SK-N-SH (cell line): ENCODE results near the gene AIPL1. TPM values are rescaled to one million over a fixed set of nuclear protein-coding genes. Genes with fewer than 3 reads are reported as not detected.

Experiments used
- CTCF ChIA-PET: fragments of 300-600, 350-600 bp; formaldehyde crosslinking; extraction: SDS; loops from one replicate; lab custom pipeline; 2021; lab: Yijun Ruan, JAX
- POLR2A ChIA-PET: fragments of 350-600 bp; sonication (Branson Sonifier 250); formaldehyde crosslinking; extraction: SDS; loops from one replicate; lab custom pipeline; 2020; ENCODE audit warnings: antibody characterized with exemption, inconsistent platforms; lab: Yijun Ruan, JAX
- DNase-seq: peaks from one replicate; pipeline ENCODE4 v3.0.0; 2012
- H2AFZ ChIP-seq: fragments of 200-600 bp; sonication (generic); 2 replicates; pipeline ENCODE4 v1.8.1; 2016; ENCODE audit warnings: antibody characterized with exemption, mild to moderate bottlenecking, low read depth
- H3F3A ChIP-seq: fragments of 200-600 bp; sonication (generic); replicated peaks from 2 replicates; pipeline ENCODE3; 2016; ENCODE audit warnings: antibody characterized with exemption, mild to moderate bottlenecking; ENCODE audit not compliant: insufficient read depth
- H3K27ac ChIP-seq, 2 experiments: fragments of 200-500 bp in 1 of 2; fragments of 200-600 bp in 1 of 2; sonication (Bioruptor generic) in 1 of 2; sonication (generic), shearing (Covaris generic) in 1 of 2; 2 replicates each; pipeline versions ENCODE4 v1.5.1 to v1.6.1; 2014 to 2016; ENCODE audit warnings: low read depth in 2 of 2, inconsistent platforms in 1 of 2, low read length in 1 of 2, mild to moderate bottlenecking in 1 of 2, mixed read lengths in 1 of 2
- H3K27me3 ChIP-seq: fragments of 200-600 bp; sonication (generic), shearing (Covaris generic); 2 replicates; pipeline ENCODE4 v1.6.1; 2016; ENCODE audit warnings: mixed run types; ENCODE audit not compliant: insufficient read depth
- H3K36me3 ChIP-seq, 2 experiments: fragments of 200-500 bp in 1 of 2; fragments of 200-600 bp in 1 of 2; sonication (Bioruptor generic) in 1 of 2; sonication (generic) in 1 of 2; replicated peaks in 1 of 2; 2 replicates each; pipeline versions ENCODE3 to v1.5.1; 2014 to 2016; ENCODE audit warnings: low read length in 1 of 2, mild to moderate bottlenecking in 1 of 2; ENCODE audit not compliant: insufficient read depth in 2 of 2, control insufficient read depth in 1 of 2
- H3K4me1 ChIP-seq, 2 experiments: fragments of 200-500 bp in 1 of 2; fragments of 200-600 bp in 1 of 2; sonication (Bioruptor generic) in 1 of 2; sonication (generic), shearing (Covaris generic) in 1 of 2; 2 replicates each; pipeline versions ENCODE4 v1.5.1 to v1.6.1; 2014 to 2016; ENCODE audit warnings: low read depth in 1 of 2, low read length in 1 of 2, mixed run types in 1 of 2; ENCODE audit not compliant: insufficient read depth in 2 of 2, control insufficient read depth in 1 of 2
- H3K4me2 ChIP-seq: fragments of 200-600 bp; sonication (generic), shearing (Covaris generic); 2 replicates; pipeline ENCODE4 v1.6.1; 2017; ENCODE audit warnings: mixed run types
- H3K4me3 ChIP-seq, 2 experiments: fragments of 200-500 bp in 1 of 2; fragments of 200-600 bp in 1 of 2; sonication (Bioruptor generic) in 1 of 2; sonication (generic), shearing (Covaris generic) in 1 of 2; 2 replicates each; pipeline versions ENCODE4 v1.5.1 to v1.8.1; 2014 to 2016; ENCODE audit warnings: low read depth in 2 of 2, inconsistent platforms in 1 of 2, low read length in 1 of 2, mild to moderate bottlenecking in 1 of 2, mixed read lengths in 1 of 2, moderate library complexity in 1 of 2
- H3K79me2 ChIP-seq: fragments of 200-600 bp; sonication (generic); 2 replicates; pipeline ENCODE4 v1.8.1; 2017; ENCODE audit warnings: mild to moderate bottlenecking; ENCODE audit not compliant: insufficient read depth
- H3K9ac ChIP-seq: fragments of 200-600 bp; sonication (generic); 2 replicates; pipeline ENCODE4 v1.6.1; 2017; ENCODE audit warnings: mixed run types
- H3K9me2 ChIP-seq: fragments of 200-600 bp; sonication (generic); 2 replicates; pipeline ENCODE4 v1.6.1; 2017; ENCODE audit warnings: mixed run types
- H3K9me3 ChIP-seq: fragments of 200-600 bp; sonication (generic); 2 replicates; pipeline ENCODE4 v1.6.1; 2017; ENCODE audit warnings: mixed run types, mild to moderate bottlenecking, moderate library complexity
- H4K20me1 ChIP-seq: fragments of 200-600 bp; sonication (generic); 2 replicates; pipeline ENCODE4 v1.6.1; 2017; ENCODE audit warnings: mild to moderate bottlenecking, mixed run types; ENCODE audit not compliant: insufficient read depth
- EP300 ChIP-seq, 2 experiments: IDR thresholded peaks; 2 replicates each; pipeline versions ENCODE4 v1.4.0 to v1.6.1; 2012; ENCODE audit warnings: borderline replicate concordance in 1 of 2, low read depth in 1 of 2, low read length in 1 of 2
- FOXJ3 ChIP-seq: sonication (generic); formaldehyde crosslinking; IDR thresholded peaks from 2 replicates; pipeline ENCODE4 v1.5.1; 2020; ENCODE audit warnings: mild to moderate bottlenecking, missing genetic modification reagents
- GABPA ChIP-seq: IDR thresholded peaks from 2 replicates; pipeline ENCODE4 v1.4.0; 2012; ENCODE audit warnings: low read depth, mild to moderate bottlenecking
- MEF2A ChIP-seq: IDR thresholded peaks from 2 replicates; pipeline ENCODE4 v1.4.0; 2012; ENCODE audit warnings: low read depth, borderline replicate concordance
- NRF1 ChIP-seq: IDR thresholded peaks from 2 replicates; pipeline ENCODE4 v1.6.1; 2012; ENCODE audit warnings: low read depth, mild to moderate bottlenecking, low read length
- RCOR1 ChIP-seq: fragments of 150-350 bp; IDR thresholded peaks from 2 replicates; pipeline ENCODE4 v1.6.1; 2017; ENCODE audit warnings: antibody characterized with exemption, low read length
- RXRA ChIP-seq: IDR thresholded peaks from 2 replicates; pipeline ENCODE4 v1.4.0; 2012; ENCODE audit warnings: low read depth, mild to moderate bottlenecking, borderline replicate concordance
- SIN3A ChIP-seq: IDR thresholded peaks from 2 replicates; pipeline ENCODE4 v1.6.1; 2012; ENCODE audit warnings: low read depth, mild to moderate bottlenecking, low read length, moderate library complexity, borderline replicate concordance
- SMC3 ChIP-seq: IDR thresholded peaks from 2 replicates; pipeline ENCODE4 v1.6.1; 2012; ENCODE audit warnings: low read depth, low read length, improper control_type of control experiment
- TAF1 ChIP-seq: IDR thresholded peaks from 2 replicates; pipeline ENCODE4 v1.6.1; 2012; ENCODE audit warnings: low read depth, mild to moderate bottlenecking, low read length, moderate library complexity, borderline replicate concordance
- TCF12 ChIP-seq: IDR thresholded peaks from 2 replicates; pipeline ENCODE4 v1.4.0; 2012
- TEAD4 ChIP-seq: IDR thresholded peaks from 2 replicates; pipeline ENCODE4 v1.4.0; 2012; ENCODE audit warnings: mild to moderate bottlenecking, borderline replicate concordance; ENCODE audit not compliant: insufficient read depth
- WGBS: methylation state at CpG from one replicate; pipeline ENCODE4 v1.1.6; 2017; ENCODE audit warnings: low lambda C conversion rate; 5-methylcytosine and 5-hydroxymethylcytosine counted together
- polyA plus RNA-seq, 3 experiments: library from polyadenylated mRNA; depleted of rRNA; stranded (reverse); fragments of >200 nt; gene quantifications; 2 replicates each; pipeline ENCODE4 v1.2.3, GENCODE V29; 2012
- TF ChIP-seq, protein P1 (sequence below): IDR thresholded peaks from 2 replicates; pipeline ENCODE4 v1.4.0; 2012; ENCODE audit warnings: low read depth, borderline replicate concordance
- TF ChIP-seq, protein P2 (sequence below): fragments of 200-600 bp; sonication (generic); IDR thresholded peaks from 2 replicates; pipeline ENCODE4 v1.6.1; 2017; ENCODE audit warnings: antibody characterized with exemption, mild to moderate bottlenecking, moderate library complexity
- TF ChIP-seq, protein P3 (sequence below): fragments of 150-350 bp; IDR thresholded peaks from 2 replicates; pipeline ENCODE4 v1.6.1; 2016; ENCODE audit warnings: mild to moderate bottlenecking, low read depth, low read length
- TF ChIP-seq, protein P4 (sequence below): fragments of 150-350 bp; IDR thresholded peaks from 2 replicates; pipeline ENCODE4 v1.6.1; 2017; ENCODE audit warnings: antibody characterized with exemption, low read length, low read depth, borderline replicate concordance

AIPL1 gene
- polyA plus RNA-seq, 1 of the 3 experiments (the other 2 are of a cell fraction), result not detected

DNA sequence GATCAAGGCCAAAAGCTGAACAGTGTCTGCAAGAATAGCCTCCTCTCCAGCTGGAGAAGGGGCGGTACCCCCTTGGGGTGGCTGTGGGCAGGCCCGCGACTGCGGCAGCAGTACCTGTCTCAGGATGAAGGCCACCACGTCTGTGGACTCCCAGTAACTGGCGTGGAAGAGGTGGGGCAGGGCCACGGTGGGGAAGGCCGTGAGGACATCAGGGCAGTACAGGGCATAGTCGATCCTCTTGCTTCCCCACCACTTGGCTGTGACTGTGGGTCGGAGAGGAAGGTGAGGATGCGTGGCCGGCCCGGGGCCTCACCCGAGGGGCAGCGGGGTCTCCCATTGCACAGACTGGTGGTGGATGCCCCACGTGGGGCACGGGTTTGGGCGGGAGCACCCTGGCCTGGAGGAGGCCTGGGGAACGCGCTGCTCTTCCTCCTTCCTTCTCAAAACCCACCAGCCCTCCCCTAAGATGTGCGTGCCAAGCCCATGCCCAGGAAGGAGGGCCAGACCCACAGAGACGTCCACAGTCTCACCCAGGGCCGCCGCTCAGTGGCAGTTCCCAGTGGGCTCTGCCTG is 35.3 kb upstream of the AIPL1 start:
- TF ChIP-seq RCOR1 (no peak), EP300 (IDR thresholded peaks at IDR 0.05; ENCODE audit: borderline replicate concordance in 1 of 2, low read depth in 1 of 2, low read length in 1 of 2) (no peak), MEF2A (no peak), TCF12 (no peak), RXRA (no peak), FOXJ3 (no peak), GABPA (no peak), SIN3A (no peak), NRF1 (no peak), TEAD4 (no peak), SMC3 (no peak), TAF1 (no peak)
- TF ChIP-seq, protein P1, sequence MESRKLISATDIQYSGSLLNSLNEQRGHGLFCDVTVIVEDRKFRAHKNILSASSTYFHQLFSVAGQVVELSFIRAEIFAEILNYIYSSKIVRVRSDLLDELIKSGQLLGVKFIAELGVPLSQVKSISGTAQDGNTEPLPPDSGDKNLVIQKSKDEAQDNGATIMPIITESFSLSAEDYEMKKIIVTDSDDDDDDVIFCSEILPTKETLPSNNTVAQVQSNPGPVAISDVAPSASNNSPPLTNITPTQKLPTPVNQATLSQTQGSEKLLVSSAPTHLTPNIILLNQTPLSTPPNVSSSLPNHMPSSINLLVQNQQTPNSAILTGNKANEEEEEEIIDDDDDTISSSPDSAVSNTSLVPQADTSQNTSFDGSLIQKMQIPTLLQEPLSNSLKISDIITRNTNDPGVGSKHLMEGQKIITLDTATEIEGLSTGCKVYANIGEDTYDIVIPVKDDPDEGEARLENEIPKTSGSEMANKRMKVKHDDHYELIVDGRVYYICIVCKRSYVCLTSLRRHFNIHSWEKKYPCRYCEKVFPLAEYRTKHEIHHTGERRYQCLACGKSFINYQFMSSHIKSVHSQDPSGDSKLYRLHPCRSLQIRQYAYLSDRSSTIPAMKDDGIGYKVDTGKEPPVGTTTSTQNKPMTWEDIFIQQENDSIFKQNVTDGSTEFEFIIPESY, result no peak
- TF ChIP-seq, protein P2, sequence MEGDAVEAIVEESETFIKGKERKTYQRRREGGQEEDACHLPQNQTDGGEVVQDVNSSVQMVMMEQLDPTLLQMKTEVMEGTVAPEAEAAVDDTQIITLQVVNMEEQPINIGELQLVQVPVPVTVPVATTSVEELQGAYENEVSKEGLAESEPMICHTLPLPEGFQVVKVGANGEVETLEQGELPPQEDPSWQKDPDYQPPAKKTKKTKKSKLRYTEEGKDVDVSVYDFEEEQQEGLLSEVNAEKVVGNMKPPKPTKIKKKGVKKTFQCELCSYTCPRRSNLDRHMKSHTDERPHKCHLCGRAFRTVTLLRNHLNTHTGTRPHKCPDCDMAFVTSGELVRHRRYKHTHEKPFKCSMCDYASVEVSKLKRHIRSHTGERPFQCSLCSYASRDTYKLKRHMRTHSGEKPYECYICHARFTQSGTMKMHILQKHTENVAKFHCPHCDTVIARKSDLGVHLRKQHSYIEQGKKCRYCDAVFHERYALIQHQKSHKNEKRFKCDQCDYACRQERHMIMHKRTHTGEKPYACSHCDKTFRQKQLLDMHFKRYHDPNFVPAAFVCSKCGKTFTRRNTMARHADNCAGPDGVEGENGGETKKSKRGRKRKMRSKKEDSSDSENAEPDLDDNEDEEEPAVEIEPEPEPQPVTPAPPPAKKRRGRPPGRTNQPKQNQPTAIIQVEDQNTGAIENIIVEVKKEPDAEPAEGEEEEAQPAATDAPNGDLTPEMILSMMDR, result no peak
- TF ChIP-seq, protein P3, sequence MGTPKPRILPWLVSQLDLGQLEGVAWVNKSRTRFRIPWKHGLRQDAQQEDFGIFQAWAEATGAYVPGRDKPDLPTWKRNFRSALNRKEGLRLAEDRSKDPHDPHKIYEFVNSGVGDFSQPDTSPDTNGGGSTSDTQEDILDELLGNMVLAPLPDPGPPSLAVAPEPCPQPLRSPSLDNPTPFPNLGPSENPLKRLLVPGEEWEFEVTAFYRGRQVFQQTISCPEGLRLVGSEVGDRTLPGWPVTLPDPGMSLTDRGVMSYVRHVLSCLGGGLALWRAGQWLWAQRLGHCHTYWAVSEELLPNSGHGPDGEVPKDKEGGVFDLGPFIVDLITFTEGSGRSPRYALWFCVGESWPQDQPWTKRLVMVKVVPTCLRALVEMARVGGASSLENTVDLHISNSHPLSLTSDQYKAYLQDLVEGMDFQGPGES, result no peak
- TF ChIP-seq, protein P4, sequence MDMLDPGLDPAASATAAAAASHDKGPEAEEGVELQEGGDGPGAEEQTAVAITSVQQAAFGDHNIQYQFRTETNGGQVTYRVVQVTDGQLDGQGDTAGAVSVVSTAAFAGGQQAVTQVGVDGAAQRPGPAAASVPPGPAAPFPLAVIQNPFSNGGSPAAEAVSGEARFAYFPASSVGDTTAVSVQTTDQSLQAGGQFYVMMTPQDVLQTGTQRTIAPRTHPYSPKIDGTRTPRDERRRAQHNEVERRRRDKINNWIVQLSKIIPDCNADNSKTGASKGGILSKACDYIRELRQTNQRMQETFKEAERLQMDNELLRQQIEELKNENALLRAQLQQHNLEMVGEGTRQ, result no peak
- no peak overlapping the region for H3K4me3 ChIP-seq
- no peak overlapping the region for H3K27ac ChIP-seq
- no peaks in the 10 kb centered on the region for H3K27me3 ChIP-seq
- H3K36me3 ChIP-seq, result no peaks in the 10 kb centered on the region
- no peaks in the 10 kb centered on the region for H3K79me2 ChIP-seq
- 86% methylated on average over 7 of the region's 24 CpGs for WGBS
- no peaks in the 10 kb centered on the region for H3K9me2 ChIP-seq
- peaks cover 3 to 5% of the 10 kb centered on the region in 2 experiments; a peak in 3 of 4 replicates for H3K4me1 ChIP-seq
- no peak overlapping the region for H3K4me2 ChIP-seq
- POLR2A ChIA-PET, result no interaction called here
- CTCF ChIA-PET, result interaction anchor here (0.7 kb wide), 2 partner anchors 16 to 34 kb away, joined by 3 to 4 read pairs; no protein-coding TSS in a partner anchor
- H3K9ac ChIP-seq, result no peak overlapping the region
- H3F3A ChIP-seq, result no peaks in the 10 kb centered on the region
- H3K9me3 ChIP-seq, result no peaks in the 10 kb centered on the region
- DNase-seq, result no peak
- no peaks in the 10 kb centered on the region for H4K20me1 ChIP-seq
- H2AFZ ChIP-seq, result no peak overlapping the region
